ENCODE data around the gene NNMT.

The NNMT gene

GRCh38 chr11:114284914-114285313, 11.3 kb upstream of the NNMT start:
- no peak for DNase-seq (ENCODE audit: low read depth)

GRCh38 chr11:114285599-114285998, 10.6 kb upstream of the NNMT start:
- DNase-seq (ENCODE audit: low read depth), result no peak

GRCh38 chr11:114286229-114286628, 10.0 kb upstream of the NNMT start:
- no peak for DNase-seq (ENCODE audit: low read depth)

GRCh38 chr11:114287154-114287553, 9.0 kb upstream of the NNMT start:
- no peak for DNase-seq (ENCODE audit: low read depth)

GRCh38 chr11:114288136-114288535, 8.1 kb upstream of the NNMT start:
- DNase-seq (ENCODE audit: low read depth), result no peak

GRCh38 chr11:114289779-114290178, 6.4 kb upstream of the NNMT start:
- DNase-seq (ENCODE audit: low read depth), result no peak

- peak; percentile 84 for DNase-seq (ENCODE audit: low read depth)
Observed at GRCh38 chr11:114290503-114291235, 5.5 kb upstream of the NNMT start.

- peak; percentile 92 for DNase-seq (ENCODE audit: low read depth)
Observed at GRCh38 chr11:114291381-114291780, 4.8 kb upstream of the NNMT start.

GRCh38 chr11:114291842-114292680, 4.1 kb upstream of the NNMT start:
- peak; percentile 94 for DNase-seq (ENCODE audit: low read depth)

- peak; percentile 66 for DNase-seq (ENCODE audit: low read depth)
Observed at GRCh38 chr11:114293201-114293711, 2.9 kb upstream of the NNMT start.

- no peak for DNase-seq (ENCODE audit: low read depth)
Observed at GRCh38 chr11:114296605-114297372, 590 bp downstream of the NNMT start.

- no peak for DNase-seq (ENCODE audit: low read depth)
Observed at GRCh38 chr11:114297806-114298709, 1.9 kb downstream of the NNMT start.

GRCh38 chr11:114298710-114299109, 2.5 kb downstream of the NNMT start:
- no peak for DNase-seq (ENCODE audit: low read depth)

- no peak for DNase-seq (ENCODE audit: low read depth)
Observed at GRCh38 chr11:114301088-114301487, 4.9 kb downstream of the NNMT start.

- DNase-seq (ENCODE audit: low read depth), result no peak
Observed at GRCh38 chr11:114301927-114302326, 5.7 kb downstream of the NNMT start.

GRCh38 chr11:114302663-114303062, 6.5 kb downstream of the NNMT start:
- no peak for DNase-seq (ENCODE audit: low read depth)

- DNase-seq (ENCODE audit: low read depth), result no peak
Observed at GRCh38 chr11:114304065-114304464, 7.9 kb downstream of the NNMT start.

GRCh38 chr11:114304969-114305368, 8.8 kb downstream of the NNMT start:
- no peak for DNase-seq (ENCODE audit: low read depth)

- DNase-seq (ENCODE audit: low read depth), result peak; percentile 86
Observed at GRCh38 chr11:114307524-114308203, 11.5 kb downstream of the NNMT start.

- DNase-seq (ENCODE audit: low read depth), result peak; percentile 76
Observed at GRCh38 chr11:114308689-114309089, 12.5 kb downstream of the NNMT start.

GRCh38 chr11:114309517-114309916, 13.3 kb downstream of the NNMT start:
- DNase-seq (ENCODE audit: low read depth), result no peak

Measured in iris pigment epithelial cell (primary cell).